Astrocyte of the spinal cord (primary cell): Measurements from ENCODE around the gene ZSCAN2.

Experiments
- DNase-seq: peaks from one replicate; pipeline ENCODE4 v3.0.0; 2011; ENCODE audit warnings: low read depth, low spot score
- H3K4me3 ChIP-seq: 2 replicates; pipeline ENCODE4 v1.5.1; 2011; ENCODE audit warnings: low read depth, mild to moderate bottlenecking, low read length, moderate library complexity
- CTCF ChIP-seq: IDR thresholded peaks from 2 replicates; pipeline ENCODE4 v1.5.1; 2012; ENCODE audit warnings: low read depth, mild to moderate bottlenecking, low read length, inconsistent platforms
- in situ Hi-C: cut with HindIII; loops from 2 replicates; pipeline ENCODE4 v1.10.0; 2017; ENCODE audit warnings: low sequenced_read_pairs

ZSCAN2 gene

DNA sequence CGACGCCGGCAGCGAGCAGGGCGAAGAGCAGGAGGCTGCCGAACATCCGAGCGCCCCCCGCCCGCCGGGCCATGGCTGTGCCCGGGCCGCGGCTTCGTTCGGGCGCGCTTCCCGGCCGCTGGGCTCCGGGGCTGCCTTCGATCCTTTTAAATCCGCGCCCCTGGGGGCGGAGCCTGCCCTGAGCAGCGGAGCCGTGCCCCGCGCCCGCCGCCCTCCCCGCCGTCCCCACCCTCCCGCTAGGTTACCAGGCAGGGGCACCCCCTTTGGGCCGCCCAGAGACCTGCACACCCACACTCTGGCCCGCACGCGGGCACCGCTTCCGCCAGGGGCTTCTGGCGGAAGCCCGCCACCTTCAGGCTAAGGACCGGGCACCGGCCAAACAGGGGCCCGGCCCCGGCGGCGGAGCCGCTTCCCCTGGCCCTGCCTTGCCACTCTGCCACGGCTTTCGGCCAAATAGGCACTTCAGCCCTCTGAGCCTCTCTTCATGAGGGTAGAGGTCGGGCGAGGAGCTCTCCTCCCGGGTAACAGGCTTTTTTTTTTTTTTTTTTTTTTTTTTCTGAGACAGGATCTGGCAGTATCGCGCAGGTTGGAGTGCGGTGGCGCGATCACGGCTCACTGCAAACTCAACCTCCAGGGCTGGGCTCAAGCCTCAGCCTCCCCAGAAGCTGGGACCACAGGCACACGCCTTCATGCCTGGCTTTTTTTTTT is 57.4 kb downstream of the ZSCAN2 start, which contains the start of gene NMB:
Gene NMB, minus strand, starts transcription at position 120 of the 708 bp plus-strand sequence. Its CDS starts 47 bp downstream, at position 73.
- TF ChIP-seq CTCF = peak; percentile 77
- in situ Hi-C loops = no loop called here
- peak within 1 kb of the TSS; percentile 38 for H3K4me3 ChIP-seq
- DNase-seq = peak; percentile 79

GRCh38 chr15:84658788-84659411 is 58.1 kb downstream of the ZSCAN2 start:
- TF ChIP-seq CTCF = no peak
- no peak for DNase-seq
- in situ Hi-C loops = no loop called here
- no peak overlapping the region for H3K4me3 ChIP-seq

DNA sequence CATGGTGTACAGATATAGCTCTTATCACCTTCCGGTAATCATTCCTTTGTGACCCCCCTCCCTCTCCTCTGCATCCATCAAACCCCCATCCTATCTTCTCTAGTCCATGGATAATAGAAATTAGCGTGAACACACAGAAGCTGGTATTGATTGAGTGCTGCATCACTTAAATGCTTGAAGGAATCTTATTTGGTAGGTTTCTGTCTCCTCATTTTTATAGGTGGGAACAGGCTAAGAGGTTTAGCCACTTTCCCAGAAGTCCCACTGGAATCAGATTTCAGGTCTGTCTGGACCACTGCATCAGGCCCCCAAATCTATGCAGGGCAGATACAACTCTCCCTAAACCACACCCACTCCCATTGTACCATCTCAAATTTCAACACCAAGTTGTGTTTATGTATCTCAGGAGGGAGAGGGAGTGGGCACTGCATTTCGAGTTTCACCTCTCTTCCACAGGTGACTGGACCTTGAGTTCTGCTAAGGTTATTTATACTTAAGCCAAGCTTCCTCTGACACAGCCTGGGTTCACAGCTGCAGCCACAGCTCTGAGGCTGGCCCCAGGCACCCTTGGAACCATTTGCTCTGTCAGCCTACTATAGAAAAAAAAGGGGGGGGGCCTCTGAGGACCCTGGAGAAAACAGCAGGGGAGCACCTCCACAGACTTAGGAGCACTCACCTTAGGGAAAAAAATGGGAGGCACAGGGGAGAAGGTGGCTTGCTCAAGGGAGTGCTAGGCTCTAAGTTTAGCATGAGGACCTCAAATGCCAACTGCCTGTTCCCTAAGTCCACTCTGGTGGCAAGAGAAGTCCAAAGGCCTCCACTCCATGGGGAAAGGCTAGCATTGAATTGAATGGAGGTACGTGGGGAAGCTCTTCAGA is 59.3 kb downstream of the ZSCAN2 start:
- no peak overlapping the region for H3K4me3 ChIP-seq
- in situ Hi-C loops = no loop called here
- no peak for DNase-seq
- no peak for TF ChIP-seq CTCF

DNA sequence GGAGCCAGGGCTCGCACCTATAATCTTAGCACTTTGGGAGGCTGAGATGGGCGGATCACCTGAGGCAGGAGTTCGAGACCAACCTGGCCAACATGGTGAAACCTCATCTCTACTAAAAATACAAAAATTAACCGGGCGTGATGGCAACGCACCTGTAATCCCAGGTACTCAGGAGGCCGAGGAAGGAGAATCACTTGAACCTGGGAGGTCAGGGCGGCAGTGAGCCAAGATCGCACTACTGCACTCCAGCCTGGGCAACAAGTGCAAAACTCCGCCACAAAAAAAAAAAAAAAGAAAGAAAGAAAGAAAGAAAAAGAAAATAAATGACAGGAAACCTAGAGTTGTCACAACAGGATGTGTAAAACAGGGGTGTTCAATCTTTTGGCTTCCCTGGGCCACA is 60.2 kb downstream of the ZSCAN2 start:
- no peak overlapping the region for H3K4me3 ChIP-seq
- DNase-seq = no peak
- in situ Hi-C loops = no loop called here
- TF ChIP-seq CTCF = no peak

- no peak overlapping the region for H3K4me3 ChIP-seq
- no peak for DNase-seq
- in situ Hi-C loops = no loop called here
- no peak for TF ChIP-seq CTCF
Observed at GRCh38 chr15:84666373-84666772, 65.6 kb downstream of the ZSCAN2 start.

DNA sequence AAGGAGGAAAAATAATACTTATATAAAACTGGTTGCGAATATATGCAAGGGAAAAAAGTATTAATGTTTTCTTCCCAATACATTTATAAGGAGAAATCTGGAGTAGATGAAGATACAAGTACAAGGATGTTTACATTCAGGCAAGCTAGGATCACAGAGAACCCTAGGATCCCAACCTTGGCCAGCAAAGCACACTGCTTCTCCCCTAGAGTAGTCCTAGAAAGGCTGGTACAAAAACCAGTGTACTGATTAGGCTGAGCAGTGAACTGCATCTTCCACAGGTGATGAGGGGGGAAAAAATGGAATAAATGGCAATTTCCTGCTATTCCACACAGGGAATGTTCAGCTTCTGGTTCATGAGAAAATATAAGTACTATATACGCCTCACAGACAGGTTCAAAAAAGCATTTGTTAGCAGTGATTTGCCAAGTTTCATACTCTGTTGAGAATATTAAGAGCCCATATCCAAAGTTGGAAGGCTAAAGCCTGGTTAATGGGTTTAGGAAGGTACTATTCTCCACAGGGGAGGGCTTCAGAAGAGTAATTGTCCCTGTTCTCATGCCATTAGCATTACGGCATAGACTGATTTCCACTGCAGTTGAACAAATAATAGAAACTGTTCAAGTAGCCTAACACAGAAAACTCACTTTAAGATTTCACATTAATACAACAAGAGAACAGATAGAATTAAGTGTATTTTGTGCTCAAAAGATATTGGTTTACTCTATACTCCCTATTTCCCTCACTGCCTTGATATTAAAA is 67.6 kb downstream of the ZSCAN2 start:
- in situ Hi-C loops = no loop called here
- H3K4me3 ChIP-seq = no peak overlapping the region
- no peak for DNase-seq
- no peak for TF ChIP-seq CTCF
